ENCODE measurements around the gene TPST1. TPM values are rescaled to one million over a fixed set of nuclear protein-coding genes. Genes with fewer than 3 reads are reported as not detected.

Gene TPST1
- total and polyA plus RNA-seq, 12 donors, result 2.0 to 7.3 (median 4.7) TPM

- no peak for TF ChIP-seq CTCF (IDR thresholded peaks at IDR 0.05)
- ATAC-seq, result no peak
- DNase-seq, result no peak
- H3K27ac ChIP-seq, result no peak overlapping the region
- peaks cover 0 to 35% (median 0%) of the 10 kb centered on the region in 9 donors for H3K4me1 ChIP-seq
- no peak overlapping the region for H3K4me3 ChIP-seq
- no peaks in the 10 kb centered on the region for H3K9me3 ChIP-seq
- intact Hi-C loops (cut with DNase I), result no loop called here
- no peaks in the 10 kb centered on the region for H3K36me3 ChIP-seq
- H3K27me3 ChIP-seq, result no peaks in the 10 kb centered on the region
- WGBS, 2 donors, result 48 to 51% methylated on average over 2 of the region's 2 CpGs
Measured at GRCh38 chr7:66306243-66306642, 101.1 kb downstream of the TPST1 start.

- intact Hi-C loops (cut with DNase I), result no loop called here
- no peaks in the 10 kb centered on the region for H3K36me3 ChIP-seq
- ATAC-seq (peak in 4 of 8 donors; percentile 24 to 64 (median 36)), DNase-seq (peak in 1 of 2 donors; percentile 10)
- no peaks in the 10 kb centered on the region for H3K27me3 ChIP-seq
- WGBS, 2 donors, result 76 to 82% methylated on average over 5 of the region's 5 CpGs
- H3K4me3 ChIP-seq, result no peak overlapping the region
- H3K27ac ChIP-seq, result no peak overlapping the region
- peaks cover 0 to 35% (median 0%) of the 10 kb centered on the region in 9 donors for H3K4me1 ChIP-seq
- TF ChIP-seq CTCF (IDR thresholded peaks at IDR 0.05), result no peak
- no peaks in the 10 kb centered on the region for H3K9me3 ChIP-seq
Measured at GRCh38 chr7:66307591-66308215, 102.6 kb downstream of the TPST1 start.

GRCh38 chr7:66308411-66308810 lies 103.3 kb downstream of the TPST1 start:
- TF ChIP-seq CTCF (IDR thresholded peaks at IDR 0.05), result no peak
- intact Hi-C loops (cut with DNase I), result no loop called here
- Histone ChIP-seq H3K36me3 (no peaks in the 10 kb centered on the region), H3K9me3 (no peaks in the 10 kb centered on the region), H3K27me3 (no peaks in the 10 kb centered on the region), H3K4me3 (no peak overlapping the region), H3K27ac (no peak overlapping the region), H3K4me1 (peaks cover 0 to 35% (median 0%) of the 10 kb centered on the region in 9 donors)
- ATAC-seq (no peak), DNase-seq (no peak)
- WGBS, 2 donors, result 97 to 98% methylated on average over 3 of the region's 3 CpGs

- DNase-seq (no peak), ATAC-seq (no peak)
- H3K27me3 ChIP-seq, result no peaks in the 10 kb centered on the region
- H3K4me3 ChIP-seq, result no peak overlapping the region
- no peaks in the 10 kb centered on the region for H3K9me3 ChIP-seq
- TF ChIP-seq CTCF (IDR thresholded peaks at IDR 0.05), result no peak
- no peak overlapping the region for H3K27ac ChIP-seq
- H3K4me1 ChIP-seq, result peaks cover 0 to 25% (median 0%) of the 10 kb centered on the region in 9 donors
- intact Hi-C loops (cut with DNase I), result no loop called here
- no peaks in the 10 kb centered on the region for H3K36me3 ChIP-seq
- 97 to 100% methylated on average over 2 of the region's 2 CpGs for WGBS, 2 donors
Measured at GRCh38 chr7:66310620-66311019, 105.5 kb downstream of the TPST1 start.
